ENCODE data around the gene PLSCR4.
"Not testable (repeated sequence)": the region's sequence is repeated elsewhere in the genome, so short reads cannot be mapped to it uniquely, and the experiment has no call there.

The PLSCR4 gene

DNA sequence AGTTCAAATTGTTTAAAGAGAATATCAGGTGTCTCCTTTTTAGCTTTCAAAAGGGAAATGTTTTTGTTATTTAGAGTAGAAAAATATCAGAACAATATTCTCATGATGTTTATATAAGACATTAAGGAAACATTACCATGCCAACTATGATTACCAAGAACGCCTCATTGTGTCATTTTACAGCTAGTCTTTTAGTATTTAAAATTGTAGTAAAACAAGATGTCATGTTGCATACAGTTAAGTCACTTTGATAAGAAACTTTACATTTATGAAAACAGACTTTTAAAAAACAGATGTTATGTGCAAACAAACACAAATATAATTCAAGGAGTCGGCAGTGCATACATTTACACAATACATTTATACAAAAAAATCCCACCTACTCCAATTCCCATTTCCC, 4.4 kb downstream of the PLSCR4 start:
- DNase-seq = no peak

DNA sequence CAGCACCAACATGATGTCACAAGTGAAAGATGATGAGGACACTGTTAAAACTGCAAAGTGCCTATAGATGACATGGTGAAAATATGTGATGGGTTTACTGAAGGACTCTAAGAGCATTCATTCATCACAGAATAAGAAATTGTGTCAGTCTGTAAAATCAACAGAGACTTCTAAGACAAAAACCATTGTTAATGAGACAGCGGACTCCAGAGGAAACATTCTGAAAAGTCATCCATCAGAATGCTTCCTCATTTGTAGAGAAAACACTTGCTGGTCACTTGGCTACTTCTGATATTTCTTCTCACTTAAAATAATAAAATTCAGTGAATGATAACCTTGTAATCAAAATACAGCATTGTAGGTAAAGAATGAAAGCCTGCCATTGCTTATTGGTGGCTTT, 7.3 kb downstream of the PLSCR4 start:
- no peak for DNase-seq

DNA sequence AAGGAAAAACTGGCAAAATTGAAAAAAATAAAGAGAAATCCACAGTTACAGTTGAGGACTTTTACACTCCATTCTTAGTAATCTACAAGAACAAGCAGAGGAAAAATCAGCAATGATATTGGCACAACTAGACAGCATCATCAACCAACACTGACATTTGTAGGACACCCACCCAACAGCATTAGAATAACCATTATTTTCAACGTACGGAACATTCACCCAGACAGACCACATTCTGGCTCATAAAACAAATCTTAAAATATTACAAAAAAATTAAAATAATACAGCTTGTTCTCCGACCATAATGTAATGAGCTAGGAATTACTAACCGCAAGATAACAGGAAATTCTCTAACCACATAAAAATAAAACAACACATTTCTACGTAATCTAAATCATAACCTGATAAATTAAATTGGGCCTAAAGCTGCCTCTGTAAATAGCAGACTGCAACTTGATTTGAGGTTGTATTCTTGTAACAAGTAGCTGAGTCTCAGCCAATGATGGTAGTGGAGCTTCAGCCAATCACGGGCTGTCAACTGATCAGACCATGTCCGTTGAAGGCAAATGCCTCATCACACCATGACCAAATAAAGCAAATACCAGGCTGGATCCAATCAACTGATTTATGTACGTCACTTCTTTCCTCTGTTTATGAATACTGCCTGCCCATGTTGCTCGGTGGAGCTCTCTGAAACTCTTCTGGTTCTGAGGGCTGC, 9.2 kb downstream of the PLSCR4 start:
- no peak for DNase-seq

DNA sequence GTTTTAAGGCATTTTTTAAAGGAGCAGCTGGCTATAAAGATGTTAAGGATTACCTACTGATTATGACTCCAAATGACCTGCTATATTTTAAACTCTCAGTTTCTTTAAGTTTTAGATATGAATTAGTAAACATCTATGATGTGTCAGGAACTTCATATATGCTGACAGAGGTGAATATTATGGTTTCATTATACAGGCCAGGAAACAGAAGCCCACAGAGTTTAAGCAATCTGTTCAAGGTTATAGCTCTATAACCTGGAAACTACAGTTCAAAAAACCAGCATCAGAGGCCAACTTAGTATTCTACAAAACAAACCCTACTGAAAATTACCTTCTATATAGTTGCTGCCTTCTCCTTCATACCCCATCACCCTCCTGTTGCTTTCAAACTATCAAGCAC, 17.4 kb downstream of the PLSCR4 start:
- DNase-seq = no peak

DNA sequence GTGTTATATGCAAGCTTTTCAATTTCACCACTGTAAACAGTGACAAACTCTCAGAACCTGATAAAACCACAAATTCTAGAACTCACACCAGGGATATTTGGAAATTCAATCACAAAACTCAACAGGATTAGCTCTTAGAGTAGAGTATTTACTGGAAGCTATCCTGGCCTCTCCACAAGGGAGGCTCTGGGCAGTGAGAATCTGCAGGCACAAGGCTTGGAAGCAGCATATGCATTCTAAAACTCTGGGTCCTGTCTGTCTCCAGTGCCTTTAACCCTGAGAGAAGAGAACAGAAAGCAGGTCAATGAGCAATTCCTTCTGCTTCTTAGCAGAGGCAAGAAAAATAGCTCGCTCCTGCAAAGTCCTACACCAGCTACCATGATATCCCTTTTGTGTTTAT, 23.4 kb downstream of the PLSCR4 start:
- DNase-seq = no peak

DNA sequence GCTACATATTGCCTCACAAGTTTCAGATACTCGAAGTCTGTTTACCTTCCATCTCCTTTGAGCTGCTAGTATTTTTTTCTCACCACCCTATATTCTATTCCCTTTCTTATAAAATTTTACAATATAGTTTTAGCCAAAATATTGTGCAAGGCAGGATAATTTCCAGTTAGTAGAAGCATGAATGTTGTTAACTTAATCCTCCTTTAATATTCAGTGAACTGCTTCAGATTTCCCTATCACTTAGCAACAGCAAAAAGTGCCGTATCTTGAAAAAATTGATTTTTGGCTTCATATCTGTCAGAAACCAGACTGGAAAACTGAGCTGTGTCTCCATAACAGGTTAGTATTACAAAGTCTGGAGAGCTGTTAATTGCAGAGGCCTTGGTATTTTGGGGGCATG, 24.0 kb downstream of the PLSCR4 start:
- no peak for DNase-seq

DNA sequence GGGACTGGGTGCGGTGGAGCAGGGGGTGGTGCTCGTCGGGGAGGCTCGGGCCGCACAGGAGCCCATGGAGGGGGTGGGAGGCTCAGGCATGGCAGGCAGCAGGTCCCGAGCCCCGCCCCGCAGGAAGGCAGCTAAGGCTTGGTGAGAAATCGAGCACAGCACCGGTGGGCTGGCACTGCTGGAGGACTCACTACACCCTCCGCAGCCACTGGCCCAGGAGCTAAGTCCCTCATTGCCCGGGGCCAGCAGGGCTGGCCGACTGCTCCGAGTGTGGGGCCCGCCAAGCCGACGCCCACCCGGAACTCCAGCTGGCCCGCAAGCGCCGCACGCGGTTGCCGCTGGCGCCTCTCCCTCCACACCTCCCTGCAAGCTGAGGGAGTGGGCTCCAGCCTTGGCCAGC, 25.4 kb downstream of the PLSCR4 start:
- DNase-seq = not testable (repeated sequence)

DNA sequence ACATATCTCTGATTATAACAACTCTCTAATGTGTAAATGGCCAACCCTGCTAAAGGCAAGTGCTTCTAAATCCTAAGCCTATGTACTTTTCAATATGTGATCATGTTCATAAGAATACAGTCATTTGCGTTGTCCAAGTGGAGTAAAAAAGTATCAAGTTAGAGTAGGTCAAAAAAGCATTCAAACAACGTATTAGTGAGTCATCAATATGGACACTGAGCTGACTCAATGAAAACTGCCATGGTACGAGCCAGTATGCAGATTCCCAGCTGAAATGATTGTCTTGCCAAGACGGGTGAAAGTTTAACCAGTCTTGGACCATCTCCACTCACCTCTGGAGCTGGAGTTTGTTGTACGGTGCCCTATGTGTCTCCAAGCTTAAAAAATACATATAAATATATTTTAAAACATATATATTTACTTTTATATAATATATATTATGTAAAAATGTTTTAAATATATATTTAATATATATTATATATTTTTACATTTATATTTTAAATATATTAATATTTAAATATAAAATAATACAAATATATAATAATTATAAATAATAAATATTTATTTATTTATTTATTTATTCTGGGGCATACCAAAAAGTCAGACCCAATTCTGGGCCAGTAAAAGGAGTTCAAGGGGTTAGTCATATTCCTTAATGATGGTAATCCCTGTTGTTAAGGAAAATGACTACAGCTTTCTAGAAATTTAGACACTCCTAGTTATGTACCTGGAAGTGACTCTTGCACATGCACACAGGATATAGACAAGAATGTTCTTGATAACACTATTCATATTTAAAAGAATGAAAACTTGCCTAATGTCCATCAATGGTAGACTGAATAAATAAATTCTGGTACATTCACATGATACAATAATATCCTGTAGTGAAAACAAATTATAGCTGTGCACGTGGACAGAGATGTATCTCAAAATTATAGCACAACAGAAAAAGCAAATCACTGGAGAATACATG, 27.2 kb downstream of the PLSCR4 start:
- DNase-seq = no peak

DNA sequence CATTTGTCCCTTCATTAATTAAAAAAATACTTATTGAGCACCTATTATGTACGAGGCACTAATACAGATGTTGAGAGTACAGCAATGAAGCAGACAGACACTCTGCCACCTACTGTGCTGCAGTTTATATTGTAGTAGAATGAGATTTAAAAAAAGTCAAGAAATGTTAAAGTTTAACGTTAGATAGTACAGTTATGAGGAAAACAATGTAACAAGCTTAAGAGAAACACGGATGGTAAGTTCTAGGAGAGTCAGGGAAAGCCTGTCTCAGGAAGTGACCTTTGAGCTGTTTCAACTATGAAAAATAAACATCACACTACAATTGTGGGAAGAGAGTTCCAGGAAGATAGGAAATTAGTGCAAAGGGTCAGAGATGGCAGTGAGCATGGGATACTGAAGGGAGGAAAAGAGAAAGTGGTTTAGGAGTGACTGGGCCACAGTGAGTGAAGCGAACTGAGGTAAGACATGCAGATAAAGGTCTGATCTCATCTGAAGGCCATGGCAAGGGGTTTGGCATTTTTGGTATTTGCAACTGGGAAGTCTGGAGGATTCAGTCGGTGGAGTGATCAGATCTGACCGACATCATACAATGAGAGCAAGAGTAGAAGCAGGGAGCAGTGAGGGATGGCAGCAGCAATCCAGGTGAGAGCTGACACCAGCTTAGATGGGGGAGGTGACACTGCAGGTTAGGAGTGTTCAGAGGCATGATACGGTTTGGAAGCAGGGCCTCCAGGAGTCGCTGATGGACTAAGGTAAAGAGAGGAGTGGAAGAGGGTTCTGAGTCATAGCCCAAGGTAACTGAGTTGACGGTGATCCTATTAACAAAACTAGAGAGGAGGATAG, 28.5 kb downstream of the PLSCR4 start:
- peak; percentile 1 for DNase-seq

DNA sequence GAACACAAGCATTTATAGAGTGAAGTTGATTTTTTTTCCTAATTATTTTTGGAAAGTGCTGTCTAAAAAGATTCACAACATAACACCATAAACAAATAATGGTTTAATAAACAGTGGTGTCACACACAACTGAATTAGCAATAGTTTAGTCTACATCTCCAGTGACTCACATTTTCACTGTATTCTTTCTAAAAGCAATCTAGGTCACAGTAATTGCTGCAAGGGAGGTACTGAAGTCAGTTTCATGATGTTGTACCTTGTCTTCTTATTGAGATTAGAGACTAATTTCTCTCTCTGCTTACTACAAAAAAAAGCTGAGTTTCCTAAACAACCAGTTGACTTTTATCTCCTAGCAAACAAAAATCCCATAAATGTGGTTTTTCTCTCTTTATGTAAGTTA, 29.6 kb downstream of the PLSCR4 start:
- no peak for DNase-seq

DNA sequence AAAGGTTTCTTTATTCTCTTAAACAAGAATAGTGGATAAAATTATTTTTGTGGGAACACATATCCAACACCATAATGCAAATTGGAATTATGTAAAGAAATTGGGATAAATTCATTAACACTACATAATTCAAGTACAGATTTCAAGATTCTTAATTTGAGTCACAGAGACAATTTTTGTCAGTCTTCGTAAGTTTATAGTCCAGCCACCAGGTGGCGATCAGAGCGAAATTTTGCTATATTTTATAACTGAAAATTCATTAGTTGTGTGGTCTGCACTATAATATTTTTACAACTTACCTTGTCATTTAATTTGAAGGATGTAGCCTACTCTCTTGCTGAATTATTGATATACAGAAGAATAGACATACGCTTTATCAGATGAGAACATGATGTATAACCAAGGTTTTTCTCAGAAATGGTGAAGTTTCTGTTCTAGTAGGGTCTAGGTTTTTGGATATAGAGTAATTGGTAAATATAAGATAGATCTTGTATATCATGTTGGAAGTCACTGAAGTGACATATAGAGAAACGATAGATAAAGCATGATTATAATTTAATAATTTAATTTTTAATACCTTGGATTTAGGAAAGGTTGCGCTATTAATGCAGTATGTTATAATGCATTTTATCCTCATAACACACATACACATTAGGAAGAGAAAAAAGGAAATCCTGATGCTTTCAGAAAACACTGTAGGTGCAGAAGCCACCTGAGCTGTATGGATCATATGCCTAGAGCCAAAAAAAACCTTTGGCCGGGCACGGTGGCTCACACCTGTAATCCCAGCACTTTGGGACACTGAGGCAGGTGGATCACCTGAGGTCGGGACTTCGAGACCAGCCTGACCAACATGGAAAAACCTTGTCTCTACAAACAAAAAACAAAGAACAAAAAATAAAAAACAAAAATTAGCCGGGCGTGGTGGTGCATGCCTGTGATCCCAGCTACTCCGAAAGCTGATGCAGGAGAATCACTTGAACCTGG, 31.7 kb downstream of the PLSCR4 start:
- peak; percentile 5 for DNase-seq

DNA sequence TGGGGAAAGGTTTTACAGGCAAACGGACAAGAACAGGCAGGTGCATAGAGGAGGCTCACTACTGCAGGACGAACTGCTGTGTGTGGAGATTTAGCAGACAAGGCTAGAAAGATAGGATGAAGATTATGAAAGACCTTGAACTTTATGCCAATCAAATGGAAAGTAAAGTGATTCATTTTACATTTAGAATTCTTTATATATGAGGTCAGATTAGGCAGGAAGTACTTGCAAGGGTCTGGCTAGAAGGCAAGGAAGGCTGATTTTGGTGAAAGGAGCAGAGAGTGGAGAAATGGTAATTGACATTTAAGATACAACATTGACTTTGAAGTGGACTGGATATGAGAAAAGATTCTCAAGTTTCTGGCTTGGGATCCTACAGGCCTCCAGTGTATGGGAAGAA, 33.6 kb downstream of the PLSCR4 start:
- DNase-seq = no peak

DNA sequence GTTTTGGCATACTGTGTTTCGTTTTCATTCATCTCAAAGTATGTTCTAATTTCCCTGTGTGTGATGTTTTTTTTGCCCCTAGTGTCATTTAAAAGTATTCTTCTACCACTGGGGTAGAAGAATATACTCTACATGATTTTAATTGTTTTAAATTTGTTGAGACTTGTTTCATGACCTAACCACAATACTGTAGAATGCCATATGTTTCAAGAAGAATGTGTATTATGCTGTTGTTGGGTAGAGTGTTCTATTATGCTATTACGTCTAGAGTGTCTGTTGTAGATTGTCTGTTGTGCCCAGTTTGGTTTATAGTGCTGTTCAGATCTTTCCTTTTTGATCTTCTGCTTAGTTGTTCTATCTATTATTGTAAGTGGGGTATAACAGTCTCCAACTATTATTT, 36.4 kb downstream of the PLSCR4 start:
- DNase-seq = no peak

DNA sequence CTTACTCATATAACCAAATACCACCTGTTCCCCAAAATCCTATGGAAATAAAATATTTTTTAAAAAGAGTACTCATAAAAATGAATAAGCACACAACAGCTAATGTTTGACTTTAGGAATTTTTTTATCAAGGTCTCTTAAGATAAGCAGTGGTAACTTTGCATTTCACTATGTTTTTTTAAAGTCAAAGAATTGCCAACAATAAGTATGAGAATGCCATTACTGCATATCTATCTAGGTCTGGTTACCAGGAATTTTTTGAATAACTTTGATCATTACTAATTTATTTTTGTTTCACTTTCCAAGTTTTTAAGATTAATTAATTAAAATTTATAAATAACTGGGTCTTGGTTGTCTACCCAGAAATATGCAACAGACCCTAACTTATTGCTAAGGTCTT, 41.5 kb downstream of the PLSCR4 start:
- no peak for DNase-seq

DNA sequence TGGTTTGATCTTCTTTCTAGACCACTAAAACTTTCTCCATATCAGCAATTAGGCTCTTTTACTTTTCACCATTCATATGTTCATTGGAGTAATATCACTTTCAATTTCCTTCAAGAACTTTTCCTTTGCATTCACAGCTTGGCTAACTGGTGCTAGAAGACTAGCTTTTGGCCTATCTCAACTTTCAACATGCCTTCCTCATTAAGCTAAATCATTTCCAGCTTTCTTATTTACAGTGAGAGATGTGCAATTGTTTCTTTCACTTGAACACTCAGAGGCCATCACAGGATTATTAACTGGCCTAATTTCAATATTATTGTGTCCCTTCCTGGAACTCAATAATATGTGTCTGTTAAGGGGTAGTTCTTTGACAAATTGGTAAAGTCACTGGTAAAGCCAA, 47.1 kb downstream of the PLSCR4 start:
- DNase-seq = no peak

DNA sequence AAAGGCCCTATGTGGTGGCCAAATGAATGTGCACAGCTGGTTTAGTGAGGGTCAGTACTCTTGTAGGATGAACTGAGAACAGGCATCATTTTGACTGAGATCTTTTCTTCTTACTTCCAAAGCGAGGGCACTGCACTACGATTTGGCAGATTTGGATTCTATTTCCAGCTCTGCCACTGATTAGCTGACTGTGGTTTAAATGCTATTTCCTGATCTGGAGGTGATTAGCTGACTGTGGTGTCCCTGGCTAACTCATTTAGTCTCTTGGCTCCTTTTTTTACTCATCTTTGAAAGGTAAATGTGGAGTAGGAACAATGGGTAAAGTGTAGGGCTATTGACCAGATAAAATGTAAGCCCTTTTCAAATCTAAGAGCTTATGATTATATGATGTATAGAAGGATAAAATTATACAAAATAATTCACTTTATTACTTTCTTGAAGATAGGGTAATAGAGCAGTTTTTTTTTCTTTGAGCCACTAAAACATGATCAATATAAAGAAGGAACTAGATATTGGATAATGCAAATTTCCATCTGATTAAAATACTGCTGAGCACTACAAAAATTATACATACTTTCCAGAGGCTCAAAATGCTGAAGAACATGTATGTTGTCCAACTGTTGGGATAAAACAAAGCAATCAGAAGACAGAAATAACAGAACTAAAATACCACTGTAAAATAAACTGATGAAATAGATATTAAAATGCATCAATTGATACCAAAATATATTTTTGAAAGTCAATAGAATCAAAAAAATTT, 50.3 kb downstream of the PLSCR4 start:
- no peak for DNase-seq

DNA sequence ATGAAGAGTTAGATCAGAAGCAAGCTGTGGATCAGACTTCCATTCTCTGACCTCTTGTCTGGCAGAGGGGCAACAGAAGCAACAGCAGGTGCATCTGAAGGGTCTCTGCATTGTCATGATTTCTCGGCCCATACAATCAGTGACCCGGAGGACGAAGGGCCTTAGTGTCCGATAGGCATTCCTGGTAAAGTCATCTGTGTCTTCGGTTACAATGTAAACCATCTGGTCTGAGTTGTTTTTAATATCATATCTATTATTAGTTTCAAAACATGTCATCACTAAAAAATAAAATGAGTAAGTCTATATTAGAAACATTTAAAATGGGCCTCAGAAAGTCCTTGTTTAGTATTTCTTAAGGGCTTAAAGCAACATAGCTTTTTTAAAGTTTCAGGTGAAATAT, 51.1 kb downstream of the PLSCR4 start:
- no peak for DNase-seq

DNA sequence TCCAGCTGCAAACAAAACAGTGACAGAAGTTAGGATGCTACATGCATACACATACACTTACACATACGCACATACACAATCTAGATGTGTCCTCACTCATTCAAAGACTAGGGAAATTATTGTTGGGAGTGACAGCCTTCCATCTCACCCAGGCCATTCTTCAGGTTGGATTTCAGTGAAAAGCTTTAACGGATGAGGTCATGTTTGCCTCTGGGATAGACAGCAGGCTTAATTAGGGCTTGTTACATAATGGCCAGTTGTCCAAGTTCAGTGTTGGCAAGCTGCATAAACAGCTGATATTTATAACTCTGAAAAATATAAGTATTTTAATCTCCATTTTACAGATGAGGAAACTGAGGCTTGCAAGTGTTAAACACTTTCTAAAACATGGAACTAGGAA, 54.1 kb downstream of the PLSCR4 start:
- DNase-seq = no peak

DNA sequence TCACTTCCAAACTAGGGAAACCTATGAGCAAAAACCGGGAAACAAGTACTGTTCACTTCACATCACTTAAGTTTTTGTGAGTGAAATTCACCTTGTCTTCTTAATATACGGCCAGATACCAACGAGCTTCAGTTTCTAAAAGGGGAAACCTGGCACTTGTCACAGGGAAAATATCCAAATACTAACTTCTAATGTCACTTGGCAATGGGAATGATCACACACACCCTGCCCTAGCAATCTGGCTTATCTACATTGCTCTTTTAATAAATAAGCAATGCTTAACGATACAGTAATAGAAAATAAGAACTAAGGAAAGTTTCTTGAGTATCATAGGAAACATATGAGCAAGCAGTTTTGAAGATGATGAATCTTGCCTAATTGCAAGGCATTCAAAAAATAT, 55.3 kb downstream of the PLSCR4 start:
- DNase-seq = no peak

DNA sequence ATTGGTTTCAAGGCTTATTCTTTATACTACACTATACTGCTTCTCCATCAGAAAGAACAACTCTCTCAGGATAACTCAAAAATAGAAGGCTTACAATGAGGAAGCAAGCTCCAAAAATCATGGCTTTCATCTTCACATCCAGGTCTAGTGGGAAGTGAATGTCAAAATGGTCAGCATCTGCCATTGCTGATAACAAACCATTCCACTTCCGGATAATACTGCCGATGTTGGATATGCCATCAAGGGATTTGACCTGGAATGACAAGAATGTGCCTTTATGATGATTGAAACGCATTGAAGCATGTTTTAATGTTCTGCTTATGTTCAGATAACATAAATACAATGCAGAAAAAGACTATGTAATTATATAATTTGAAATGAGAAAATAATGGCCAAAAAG, 55.9 kb downstream of the PLSCR4 start:
- no peak for DNase-seq

DNA sequence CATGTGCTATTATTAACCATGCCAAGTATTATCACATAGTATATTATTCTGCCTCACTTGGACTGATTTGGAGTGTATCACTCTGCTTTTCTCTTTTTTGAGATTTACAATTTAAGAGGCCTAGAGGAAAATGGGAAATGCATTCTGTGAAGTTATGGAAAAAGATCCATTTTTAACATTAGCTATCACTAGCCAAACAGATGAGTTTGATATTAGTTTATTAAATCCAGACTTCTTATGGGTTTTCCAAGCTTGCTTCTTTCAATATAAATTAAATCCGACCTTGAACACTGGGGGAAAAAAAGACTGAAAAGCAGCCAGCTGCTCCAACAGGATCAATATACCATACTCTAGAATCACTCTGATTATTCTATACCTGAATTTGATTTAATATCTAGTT, 59.9 kb downstream of the PLSCR4 start:
- DNase-seq = no peak
